Measurements from ENCODE around the gene STK32B.

The STK32B gene

GRCh38 chr4:5543681-5544080, 492.4 kb downstream of the STK32B start:
- no peak overlapping the region for H3K27ac ChIP-seq
- no peaks in the 10 kb centered on the region for H3K27me3 ChIP-seq (ENCODE audit: insufficient read depth, low read depth, severe bottlenecking)
- H3K4me3 ChIP-seq (ENCODE audit: low read depth, low read length), result no peak overlapping the region
- no peak for TF ChIP-seq CTCF (IDR thresholded peaks at IDR 0.05; ENCODE audit: low read depth, low read length)
- H3K36me3 ChIP-seq, result no peaks in the 10 kb centered on the region
- no peaks in the 10 kb centered on the region for H3K9me3 ChIP-seq (ENCODE audit: severe bottlenecking)
- DNase-seq, result no peak

- no peak for TF ChIP-seq CTCF (IDR thresholded peaks at IDR 0.05; ENCODE audit: low read depth, low read length)
- no peaks in the 10 kb centered on the region for H3K27me3 ChIP-seq (ENCODE audit: insufficient read depth, low read depth, severe bottlenecking)
- H3K9me3 ChIP-seq (ENCODE audit: severe bottlenecking), result no peaks in the 10 kb centered on the region
- no peak overlapping the region for H3K4me3 ChIP-seq (ENCODE audit: low read depth, low read length)
- H3K36me3 ChIP-seq, result no peaks in the 10 kb centered on the region
- no peak overlapping the region for H3K27ac ChIP-seq
- no peak for DNase-seq
These were observed 493.5 kb downstream of the STK32B start for GRCh38 chr4:5544762-5545161.

GRCh38 chr4:5545271-5545670, 494.0 kb downstream of the STK32B start:
- no peaks in the 10 kb centered on the region for H3K27me3 ChIP-seq (ENCODE audit: insufficient read depth, low read depth, severe bottlenecking)
- H3K27ac ChIP-seq, result no peak overlapping the region
- no peaks in the 10 kb centered on the region for H3K9me3 ChIP-seq (ENCODE audit: severe bottlenecking)
- DNase-seq, result no peak
- H3K36me3 ChIP-seq, result no peaks in the 10 kb centered on the region
- TF ChIP-seq CTCF (IDR thresholded peaks at IDR 0.05; ENCODE audit: low read depth, low read length), result no peak
- H3K4me3 ChIP-seq (ENCODE audit: low read depth, low read length), result no peak overlapping the region

- H3K9me3 ChIP-seq (ENCODE audit: severe bottlenecking), result no peaks in the 10 kb centered on the region
- H3K27me3 ChIP-seq (ENCODE audit: insufficient read depth, low read depth, severe bottlenecking), result no peaks in the 10 kb centered on the region
- H3K36me3 ChIP-seq, result no peaks in the 10 kb centered on the region
- DNase-seq, result no peak
- no peak overlapping the region for H3K4me3 ChIP-seq (ENCODE audit: low read depth, low read length)
- TF ChIP-seq CTCF (IDR thresholded peaks at IDR 0.05; ENCODE audit: low read depth, low read length), result no peak
- H3K27ac ChIP-seq, result no peak overlapping the region
These were observed 496.5 kb downstream of the STK32B start for GRCh38 chr4:5547651-5548249.
